ENCODE measurements around the gene APAF1. TPM values are rescaled to one million over a fixed set of nuclear protein-coding genes. Genes with fewer than 3 reads are reported as not detected.
A peak's percentile ranks its signal among the peaks of the same experiment; 100 is the strongest.

The APAF1 gene
- polyA plus RNA-seq, 3 donors, result 32.4 to 40.5 (median 32.6) TPM

DNA sequence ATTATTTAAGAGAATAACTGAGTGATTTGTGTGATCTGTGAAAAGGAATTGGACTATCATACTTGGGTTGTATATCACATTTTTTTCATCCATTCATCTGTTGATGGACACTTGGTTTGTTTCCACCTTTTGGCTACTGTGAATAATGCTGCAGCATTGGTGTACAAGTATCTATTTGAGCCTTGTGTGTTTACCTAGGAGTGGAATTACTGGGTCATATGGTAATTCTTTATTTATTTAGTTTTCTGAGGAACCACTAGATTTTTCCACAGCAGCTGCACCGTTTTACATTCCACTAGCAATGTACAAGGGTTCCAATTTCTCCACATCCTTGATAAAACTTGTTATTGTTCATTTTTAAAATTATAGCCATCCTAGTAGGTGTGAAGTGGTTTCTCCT, 56.1 kb downstream of the APAF1 start:
- DNase-seq (ENCODE audit: extremely low read depth in 1 of 11, low read depth in 9 of 11, low spot score in 4 of 11), result no peak

DNA sequence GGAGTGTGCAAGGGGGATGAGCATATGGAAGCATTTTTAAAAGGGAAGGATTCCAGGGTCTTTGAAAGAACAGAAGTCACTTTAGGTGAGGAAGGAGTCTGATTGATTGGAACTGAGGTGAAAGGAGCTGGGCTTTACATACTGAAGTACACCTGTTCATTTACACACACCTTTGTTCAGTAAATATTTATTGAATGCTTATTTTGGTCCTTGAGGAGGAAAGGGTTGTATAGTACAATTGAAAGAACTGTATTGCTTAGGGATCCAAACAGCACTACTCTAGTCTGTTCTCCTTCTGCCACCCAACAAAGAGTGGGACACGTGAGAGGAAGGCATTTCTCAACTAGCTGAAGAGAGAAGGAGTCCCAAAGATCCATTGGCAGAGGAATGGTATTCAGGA, 63.9 kb downstream of the APAF1 start:
- DNase-seq (ENCODE audit: extremely low read depth in 1 of 11, low read depth in 9 of 11, low spot score in 4 of 11), result no peak

DNA sequence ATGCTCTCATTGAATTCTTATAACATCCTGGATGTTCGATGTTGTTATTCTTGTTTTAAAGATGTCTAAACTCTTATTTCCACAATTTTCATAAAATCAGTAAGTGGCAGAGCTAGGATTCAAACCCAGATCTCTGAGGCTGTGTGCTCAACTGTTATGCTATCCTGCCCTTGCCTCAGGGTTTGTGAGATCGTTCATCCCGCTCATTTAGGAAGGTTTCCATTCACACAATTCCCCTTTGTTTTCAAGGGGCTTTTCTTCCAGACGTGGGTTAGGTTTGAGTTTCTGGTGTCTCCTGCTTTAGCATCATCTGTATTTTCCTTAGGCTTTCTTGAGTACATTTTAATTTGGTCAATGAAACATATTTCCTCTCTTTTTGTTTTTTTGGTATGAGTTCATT, 69.3 kb downstream of the APAF1 start:
- DNase-seq (ENCODE audit: extremely low read depth in 1 of 11, low read depth in 9 of 11, low spot score in 4 of 11), result no peak

DNA sequence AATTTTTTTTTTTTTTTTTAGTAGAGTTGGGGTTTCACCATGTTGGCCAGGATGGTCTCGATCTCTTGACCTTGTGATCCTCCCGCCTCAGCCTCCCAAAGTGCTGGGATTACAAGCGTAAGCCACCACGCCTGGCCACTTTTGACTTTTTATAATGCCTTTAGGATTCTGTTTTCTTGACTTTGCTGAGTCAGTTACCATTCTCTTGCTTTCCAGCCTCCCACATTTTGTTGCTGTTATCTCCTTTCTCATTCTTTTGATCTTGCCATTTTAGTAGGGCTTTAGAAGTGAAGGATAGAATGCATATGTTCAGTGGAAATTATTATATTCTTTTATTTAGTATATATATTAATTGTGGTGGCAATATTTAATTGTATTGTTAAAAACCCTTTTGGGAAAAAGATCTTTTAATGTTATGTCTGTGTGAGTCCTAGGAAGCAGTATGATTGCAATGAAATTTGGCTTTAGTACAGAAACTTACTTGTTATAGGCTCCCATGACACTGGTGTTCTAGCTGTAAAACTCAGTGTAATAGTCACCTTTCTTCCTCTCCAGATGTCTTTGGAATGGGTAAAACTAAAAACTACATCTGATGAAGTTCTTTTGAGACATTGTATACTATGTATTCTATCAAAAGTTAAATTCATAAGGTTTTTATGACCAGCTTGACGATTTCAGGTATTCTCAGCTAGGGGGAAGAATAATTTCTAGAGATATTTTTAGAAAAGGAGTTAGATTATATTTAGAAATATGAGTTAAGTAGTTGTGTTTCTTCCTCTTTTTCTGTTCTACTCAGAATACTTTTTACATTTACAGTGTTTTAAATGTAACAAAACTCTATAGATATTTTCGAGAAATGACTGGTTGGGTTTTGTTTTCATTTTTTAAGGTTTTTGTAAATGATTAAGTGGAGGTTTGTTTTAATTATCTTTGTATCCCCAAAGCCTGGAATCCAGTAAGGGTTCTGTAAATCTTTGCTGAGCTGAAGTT, 74.7 kb downstream of the APAF1 start:
- DNase-seq (ENCODE audit: extremely low read depth in 1 of 11, low read depth in 9 of 11, low spot score in 4 of 11), result no peak

DNA sequence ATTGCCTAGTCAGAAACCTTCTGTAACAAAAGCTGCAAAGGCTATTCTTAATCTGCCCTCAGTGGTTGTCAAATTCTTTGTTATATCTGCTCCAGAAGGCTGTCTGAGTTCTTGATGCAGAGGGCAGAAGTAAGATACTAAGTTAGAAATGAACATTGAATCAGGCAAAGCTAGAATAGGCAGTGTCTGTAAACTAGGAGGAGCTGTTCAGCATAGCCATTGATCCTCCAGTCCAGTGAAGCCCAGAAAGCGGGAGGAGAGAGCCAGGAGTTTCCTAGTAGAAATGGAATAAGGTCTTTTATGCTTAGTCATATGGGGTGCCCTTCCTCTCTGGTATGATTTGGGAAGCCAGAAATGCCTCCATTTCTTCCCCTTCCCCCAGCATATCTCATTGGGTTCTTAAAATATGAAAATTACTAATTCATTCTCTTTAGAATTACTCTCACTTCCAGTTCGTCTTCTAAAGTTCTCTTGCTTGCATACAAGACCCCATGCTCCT, 76.2 kb downstream of the APAF1 start:
- DNase-seq (ENCODE audit: extremely low read depth in 1 of 11, low read depth in 9 of 11, low spot score in 4 of 11), result no peak

DNA sequence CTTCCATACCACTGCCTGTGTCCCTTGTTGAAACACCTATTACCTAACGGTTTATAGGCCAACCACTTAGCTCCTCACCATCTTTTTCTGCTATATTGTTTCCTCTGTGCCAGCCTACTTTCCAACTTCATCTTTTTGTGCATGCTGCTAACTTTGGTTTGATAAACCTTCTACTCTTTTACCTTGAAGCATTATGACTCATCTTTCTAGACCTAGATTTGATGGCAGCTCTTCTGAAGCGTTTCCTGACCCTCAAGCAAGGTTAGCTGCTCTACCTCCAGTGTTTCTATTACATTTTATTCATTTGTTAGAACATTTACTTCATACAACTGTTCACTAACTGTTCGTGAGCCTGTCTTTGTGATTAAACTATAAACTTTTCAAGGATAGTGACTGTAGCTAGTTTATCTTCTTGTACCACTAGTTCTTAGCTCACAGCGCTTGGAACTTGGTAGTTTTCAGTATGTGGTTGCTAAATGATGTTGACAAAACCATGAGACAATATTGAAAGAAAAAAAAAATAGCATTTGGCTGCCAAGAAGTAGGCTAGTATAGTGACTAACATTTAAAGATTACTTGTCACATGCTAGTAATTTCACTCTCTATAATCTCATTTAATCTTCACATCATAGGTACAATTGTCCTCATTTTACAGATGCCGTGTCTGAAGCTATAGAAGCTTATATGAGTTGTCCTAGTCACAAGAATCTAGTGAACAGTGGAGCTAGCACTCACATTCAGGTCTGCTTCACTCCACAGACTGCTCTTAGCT, 79.5 kb downstream of the APAF1 start:
- DNase-seq (ENCODE audit: extremely low read depth in 1 of 11, low read depth in 9 of 11, low spot score in 4 of 11), result no peak

DNA sequence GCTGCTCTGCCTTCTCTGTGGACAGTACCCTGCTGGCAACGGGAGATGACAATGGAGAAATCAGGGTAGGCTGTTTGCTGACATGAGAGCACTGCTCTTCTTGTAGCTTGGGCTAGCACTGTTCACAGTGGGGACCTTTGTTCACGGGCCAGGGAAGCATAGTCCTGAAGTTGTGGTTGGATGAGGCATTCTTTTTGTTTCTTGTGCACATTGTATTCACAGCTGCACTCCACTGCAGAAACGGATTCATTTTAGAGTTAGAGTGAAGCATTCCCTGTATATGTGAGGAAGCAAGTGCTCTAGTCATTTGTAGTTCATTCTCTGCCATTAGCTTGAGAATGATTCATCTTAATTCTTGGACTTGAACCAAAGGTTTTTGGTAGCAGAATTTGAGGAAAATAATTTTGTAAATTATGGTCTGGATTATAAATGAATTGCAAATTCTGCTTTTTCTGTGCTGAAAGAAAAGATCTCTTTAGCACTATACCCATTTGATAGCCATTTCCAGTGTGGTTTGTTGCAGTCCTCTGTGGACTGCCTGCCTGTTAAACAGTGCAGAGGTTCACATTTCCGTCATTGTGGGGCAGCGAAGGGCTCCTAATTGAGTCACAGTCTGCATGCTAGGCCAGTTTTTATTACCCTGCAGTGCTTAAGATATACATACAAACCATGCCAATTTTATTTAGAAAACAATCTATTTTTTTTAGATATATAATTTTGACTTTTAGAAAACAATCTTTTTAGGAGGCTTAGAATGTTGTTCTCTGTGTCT, 80.6 kb downstream of the APAF1 start:
- DNase-seq (ENCODE audit: extremely low read depth in 1 of 11, low read depth in 9 of 11, low spot score in 4 of 11), result peak in 2 of 11 donors; percentile 31 to 36

DNA sequence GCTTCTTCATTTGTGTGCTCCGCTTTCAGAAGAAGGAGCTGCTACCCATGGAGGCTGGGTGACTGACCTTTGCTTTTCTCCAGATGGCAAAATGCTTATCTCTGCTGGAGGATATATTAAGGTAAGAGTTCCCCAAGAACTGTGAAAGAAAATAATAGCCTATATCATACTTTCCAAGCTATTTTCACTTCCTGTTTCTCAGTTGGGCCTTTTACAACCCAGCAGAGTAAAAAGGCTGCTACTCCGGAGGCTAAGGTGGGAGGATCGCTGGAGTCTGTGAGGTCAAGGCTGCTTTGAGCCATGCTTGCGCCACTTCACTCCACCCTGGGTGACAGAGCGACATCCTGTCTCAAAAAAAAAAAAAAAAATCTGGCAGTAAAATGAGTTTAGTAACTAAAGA, 82.1 kb downstream of the APAF1 start:
- DNase-seq (ENCODE audit: extremely low read depth in 1 of 11, low read depth in 9 of 11, low spot score in 4 of 11), result no peak

DNA sequence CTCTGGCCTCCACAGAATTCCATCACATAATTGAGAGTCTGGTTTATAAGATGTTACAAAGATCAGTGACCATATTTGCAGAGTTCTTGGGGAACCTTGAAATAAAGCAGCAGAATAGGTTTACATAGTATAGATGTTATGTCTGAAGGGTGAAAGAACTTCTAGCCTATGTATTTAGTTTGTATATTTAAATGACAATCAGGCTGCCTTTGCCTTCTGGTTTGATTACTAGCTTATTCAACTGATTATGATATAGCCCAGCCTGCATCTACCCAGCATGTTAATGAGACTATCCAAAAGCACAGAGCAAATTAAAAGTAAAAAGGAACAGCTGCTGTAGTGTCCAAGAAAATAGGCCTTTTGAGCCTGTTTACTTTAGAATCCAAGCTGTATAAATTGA, 85.3 kb downstream of the APAF1 start:
- DNase-seq (ENCODE audit: extremely low read depth in 1 of 11, low read depth in 9 of 11, low spot score in 4 of 11), result no peak

DNA sequence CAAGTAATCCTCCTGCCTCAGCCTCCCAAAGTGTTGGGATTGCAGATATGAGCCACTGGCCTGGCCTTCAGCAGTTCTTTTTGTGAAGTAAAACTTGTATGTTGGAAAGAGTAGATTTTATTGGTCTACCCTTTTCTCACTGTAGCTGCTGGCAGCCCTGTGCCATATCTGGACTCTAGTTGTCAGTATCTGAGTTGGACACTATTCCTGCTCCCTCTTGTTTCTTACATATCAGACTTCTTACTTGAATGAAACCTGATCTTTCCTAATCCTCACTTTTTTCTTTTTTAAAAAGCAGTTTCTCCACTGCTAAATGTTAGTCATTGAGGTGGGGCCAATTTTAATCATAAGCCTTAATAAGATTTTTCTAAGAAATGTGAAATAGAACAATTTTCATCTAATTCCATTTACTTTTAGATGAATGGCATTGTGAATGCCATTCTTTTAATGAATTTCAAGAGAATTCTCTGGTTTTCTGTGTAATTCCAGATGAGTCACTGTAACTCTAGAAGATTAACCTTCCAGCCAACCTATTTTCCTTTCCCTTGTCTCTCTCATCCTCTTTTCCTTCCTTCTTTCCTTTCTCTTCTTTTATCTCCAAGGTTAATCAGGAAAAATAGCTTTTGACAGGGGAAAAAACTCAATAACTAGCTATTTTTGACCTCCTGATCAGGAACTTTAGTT, 88.7 kb downstream of the APAF1 start:
- DNase-seq (ENCODE audit: extremely low read depth in 1 of 11, low read depth in 9 of 11, low spot score in 4 of 11), result no peak

DNA sequence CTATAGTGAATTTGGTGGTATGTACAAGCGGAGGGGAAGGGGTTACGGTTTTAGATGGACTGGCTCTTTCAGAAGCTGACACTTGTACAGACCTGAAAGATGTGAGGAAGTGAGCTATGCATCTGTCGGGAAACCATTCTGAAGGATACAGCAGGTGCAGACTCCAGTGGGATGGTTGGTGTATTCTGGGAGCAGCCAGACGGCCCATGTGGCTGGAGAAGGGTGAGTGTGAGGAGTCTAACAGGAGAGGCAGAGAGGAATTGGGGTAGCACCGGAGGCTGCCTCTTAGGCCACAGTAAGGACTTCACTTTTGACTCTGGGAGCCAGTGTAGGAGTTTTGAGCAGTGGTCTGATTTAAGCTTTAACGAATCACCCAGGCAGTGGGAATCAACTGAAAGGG, 90.7 kb downstream of the APAF1 start:
- no peak for DNase-seq (ENCODE audit: extremely low read depth in 1 of 11, low read depth in 9 of 11, low spot score in 4 of 11)

DNA sequence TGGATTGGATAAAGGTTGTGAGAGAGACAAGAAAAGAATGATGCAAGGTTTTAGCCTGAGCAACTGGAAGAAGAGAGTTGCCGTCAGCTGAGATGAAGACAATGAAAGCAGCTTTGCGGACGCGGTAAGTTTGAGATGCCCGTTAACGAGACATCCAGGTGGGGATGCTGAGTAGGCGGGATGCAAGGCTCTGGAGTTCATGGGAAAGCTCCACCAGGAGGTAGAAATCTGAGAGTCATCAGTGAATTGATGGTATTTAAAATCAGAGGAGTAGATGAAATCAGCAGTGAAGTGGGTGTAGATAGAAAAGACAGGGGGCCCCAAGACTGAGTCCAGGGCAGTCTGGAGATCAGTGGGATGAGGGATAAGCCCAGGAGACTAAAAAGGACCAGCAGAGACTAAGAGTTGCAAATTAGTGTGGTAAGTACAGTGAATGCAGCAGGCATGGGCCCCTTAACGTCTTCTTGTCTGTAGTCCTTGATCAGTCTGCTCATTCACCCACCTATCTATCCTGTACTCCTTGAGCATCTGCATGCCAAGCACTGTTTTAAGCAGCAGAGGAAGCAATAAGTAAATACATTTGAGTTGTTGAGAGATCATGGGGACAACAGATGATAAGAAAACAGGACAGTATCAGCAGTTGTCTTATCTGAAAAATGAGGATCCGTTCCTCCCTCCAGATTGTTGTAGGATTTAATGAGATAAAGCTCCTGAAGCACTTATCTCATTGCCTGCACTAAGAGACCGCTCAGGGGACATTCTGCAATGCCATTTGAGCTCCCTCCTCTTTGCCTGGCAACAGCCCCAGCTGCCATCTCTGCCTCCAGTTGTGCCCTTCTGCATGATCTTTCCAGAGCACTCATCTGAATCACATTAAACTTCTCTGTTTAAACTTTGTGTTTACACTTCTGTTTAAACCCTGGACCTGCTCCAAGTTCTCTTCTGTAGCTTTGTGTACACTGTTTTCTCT, 91.5 kb downstream of the APAF1 start:
- no peak for DNase-seq (ENCODE audit: extremely low read depth in 1 of 11, low read depth in 9 of 11, low spot score in 4 of 11)

DNA sequence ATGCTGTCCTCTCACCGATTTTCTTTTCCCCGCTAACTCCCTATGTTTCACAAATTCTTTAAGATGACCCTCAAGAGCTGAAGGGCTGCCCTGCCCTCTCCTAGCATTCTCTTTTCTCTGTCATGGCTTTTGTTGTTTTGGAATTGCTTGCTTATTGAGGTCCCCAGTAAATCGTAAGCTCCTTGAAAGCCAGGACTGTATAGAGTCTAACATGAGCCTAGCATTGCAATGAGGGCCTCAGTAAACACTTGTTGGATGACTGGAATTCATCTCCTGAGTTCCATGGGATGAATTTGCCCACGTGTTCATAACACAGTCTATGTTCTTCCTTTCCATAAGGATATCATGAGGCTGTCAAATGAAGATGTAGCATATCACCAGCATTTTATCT, 92.2 kb downstream of the APAF1 start:
- DNase-seq (ENCODE audit: extremely low read depth in 1 of 11, low read depth in 9 of 11, low spot score in 4 of 11), result no peak

DNA sequence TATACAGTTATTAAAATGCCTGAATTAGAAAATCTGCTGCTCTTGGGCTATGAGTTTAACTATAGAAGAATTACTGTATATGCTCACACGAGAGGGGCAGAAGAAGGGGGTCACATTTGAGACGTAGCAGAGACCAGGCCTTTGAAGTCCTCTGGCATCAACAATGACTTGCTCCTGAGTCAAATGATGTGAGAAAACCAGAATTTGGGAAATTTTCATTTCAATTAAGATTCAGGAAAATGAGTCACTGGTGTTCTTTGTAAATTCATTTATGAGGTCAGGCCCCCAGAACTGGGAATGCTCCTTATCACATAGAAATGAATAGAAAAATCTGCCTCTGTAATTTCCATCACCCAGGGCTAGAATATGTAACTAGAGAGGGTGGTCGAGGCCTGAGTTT, 92.9 kb downstream of the APAF1 start:
- DNase-seq (ENCODE audit: extremely low read depth in 1 of 11, low read depth in 9 of 11, low spot score in 4 of 11), result no peak

DNA sequence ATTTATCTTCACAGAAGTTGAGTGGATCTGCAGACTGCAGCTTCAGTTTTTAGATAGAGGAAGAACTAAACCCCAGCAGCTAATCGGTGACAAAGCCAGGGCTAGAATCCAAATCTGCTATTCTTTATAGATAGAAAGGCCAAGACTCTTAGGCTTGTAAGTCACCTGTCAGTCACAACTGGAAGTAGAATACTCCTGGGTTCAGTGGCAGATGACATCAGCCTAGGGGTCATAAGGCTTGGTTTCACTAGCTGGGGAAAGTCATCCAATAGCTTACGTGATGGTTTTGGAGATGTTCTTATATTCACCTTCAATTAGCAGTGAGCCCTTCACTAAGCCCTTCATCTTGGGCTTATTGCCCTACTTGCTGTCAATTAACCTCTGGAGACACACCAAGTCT, 93.4 kb downstream of the APAF1 start:
- DNase-seq (ENCODE audit: extremely low read depth in 1 of 11, low read depth in 9 of 11, low spot score in 4 of 11), result no peak

DNA sequence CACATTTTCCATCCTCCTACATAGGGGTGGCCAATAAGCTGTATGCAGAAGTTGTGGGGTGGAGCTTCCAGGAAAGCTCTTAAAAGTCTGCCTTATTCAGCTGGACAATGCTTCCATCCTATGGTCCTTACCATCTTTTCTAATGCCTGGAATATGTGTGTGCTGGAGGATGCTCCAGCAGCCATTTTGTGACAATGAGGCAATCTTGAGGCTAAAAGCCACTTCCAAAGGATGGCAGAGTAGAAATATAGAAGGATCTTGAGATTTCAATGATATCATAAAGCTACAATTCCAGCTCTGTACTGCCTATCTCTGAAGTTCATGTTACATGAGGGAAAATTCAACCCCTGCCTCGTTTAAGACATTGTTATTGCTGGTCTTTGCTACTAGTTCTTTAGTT, 95.7 kb downstream of the APAF1 start:
- no peak for DNase-seq (ENCODE audit: extremely low read depth in 1 of 11, low read depth in 9 of 11, low spot score in 4 of 11)

DNA sequence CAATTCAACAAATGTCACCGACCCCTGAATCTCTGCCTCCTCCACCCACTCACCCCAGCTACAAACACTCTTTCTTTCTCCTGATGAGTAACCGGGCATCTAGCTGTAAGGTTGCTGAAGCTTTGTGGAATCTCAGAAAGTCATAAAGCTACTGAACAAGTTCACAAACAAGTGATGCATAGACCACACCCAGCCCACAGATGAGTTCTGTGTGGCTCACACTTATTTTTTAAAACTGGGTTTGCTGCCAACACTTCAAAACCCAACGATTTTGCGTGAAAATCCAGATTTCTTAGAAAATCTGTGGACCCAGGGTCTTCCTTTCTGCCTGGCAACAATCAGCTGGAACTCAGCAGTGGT, 96.1 kb downstream of the APAF1 start:
- DNase-seq (ENCODE audit: extremely low read depth in 1 of 11, low read depth in 9 of 11, low spot score in 4 of 11), result no peak

Data from renal cortex interstitium (tissue), 11 donors.